Left lung (tissue), 10 donors: ENCODE measurements around the gene C22orf23. TPM values are rescaled to one million over a fixed set of nuclear protein-coding genes. Genes with fewer than 3 reads are reported as not detected.
A peak's percentile ranks its signal among the peaks of the same experiment; 100 is the strongest.

Experiments
- ATAC-seq: fragments of 200-7000 bp; cut with Tn5 transposase; one replicate; pipeline ENCODE4 v1.9.1; 2020; ENCODE audit warnings: moderate library complexity
- DNase-seq, 4 donors: peaks; one replicate each; pipeline ENCODE4 v3.0.0-alpha.2; 2013 to 2020
- H3K27ac ChIP-seq, 2 donors: fragments of 200-600 bp; sonication (generic) in 1 of 2; one replicate each; pipeline versions ENCODE4 v1.5.0 to v1.8.0; 2020 to 2021
- H3K27me3 ChIP-seq, 2 donors: fragments of 200-600 bp; sonication (generic) in 1 of 2; one replicate each; pipeline versions ENCODE4 v1.5.0 to v1.8.0; 2020 to 2021
- H3K36me3 ChIP-seq, 2 donors: fragments of 200-600 bp; sonication (generic) in 1 of 2; one replicate each; pipeline versions ENCODE4 v1.5.0 to v1.8.0; 2020 to 2021
- H3K4me1 ChIP-seq, 2 donors: fragments of 200-600 bp; one replicate each; pipeline ENCODE4 v1.8.0; 2021
- H3K4me3 ChIP-seq, 2 donors: fragments of 200-600 bp; sonication (generic) in 1 of 2; one replicate each; pipeline versions ENCODE4 v1.5.0 to v1.8.0; 2020 to 2021; ENCODE audit warnings: mild to moderate bottlenecking in 1 of 2
- H3K9me3 ChIP-seq, 2 donors: fragments of 200-600 bp; sonication (generic) in 1 of 2; one replicate each; pipeline versions ENCODE4 v1.5.0 to v1.8.0; 2020 to 2021
- intact Hi-C, 2 donors: fragments of 100-400 bp; cut with DNase I; formaldehyde crosslinking; loops; one replicate each; pipeline versions ENCODE4 v1.11.2 to v1.14.2; 2022
- polyA plus RNA-seq, 6 donors: library from polyadenylated mRNA; unstranded; fragments of 120-200 nt; gene quantifications; one replicate each; pipeline ENCODE4 v1.2.1, GENCODE V29; 2013; ENCODE audit not compliant: insufficient read length in 6 of 6
- total RNA-seq, 2 donors: library from RNA; stranded (reverse); fragmentation: NEBNext Ultra II Directional; extraction: Animal tissue kit (Norgen Biotek cat#: 25700); gene quantifications; one replicate each; pipeline ENCODE4 v1.2.1, GENCODE V29; 2021
- TF ChIP-seq, protein P1 (sequence below), 2 donors: fragments of 200-600 bp; sonication (generic) in 1 of 2; IDR thresholded peaks; one replicate each; pipeline versions ENCODE4 v1.5.0 to v1.8.0; 2021; ENCODE audit warnings: antibody characterized with exemption in 2 of 2
- donor health status: DM: no; HTN: yes; CAD: no.
- donor health status: DM: no; HTN: no; CAD: no.

C22orf23 gene
- total and polyA plus RNA-seq, 8 donors, result 0.26 to 7.2 (median 4.2) TPM

DNA sequence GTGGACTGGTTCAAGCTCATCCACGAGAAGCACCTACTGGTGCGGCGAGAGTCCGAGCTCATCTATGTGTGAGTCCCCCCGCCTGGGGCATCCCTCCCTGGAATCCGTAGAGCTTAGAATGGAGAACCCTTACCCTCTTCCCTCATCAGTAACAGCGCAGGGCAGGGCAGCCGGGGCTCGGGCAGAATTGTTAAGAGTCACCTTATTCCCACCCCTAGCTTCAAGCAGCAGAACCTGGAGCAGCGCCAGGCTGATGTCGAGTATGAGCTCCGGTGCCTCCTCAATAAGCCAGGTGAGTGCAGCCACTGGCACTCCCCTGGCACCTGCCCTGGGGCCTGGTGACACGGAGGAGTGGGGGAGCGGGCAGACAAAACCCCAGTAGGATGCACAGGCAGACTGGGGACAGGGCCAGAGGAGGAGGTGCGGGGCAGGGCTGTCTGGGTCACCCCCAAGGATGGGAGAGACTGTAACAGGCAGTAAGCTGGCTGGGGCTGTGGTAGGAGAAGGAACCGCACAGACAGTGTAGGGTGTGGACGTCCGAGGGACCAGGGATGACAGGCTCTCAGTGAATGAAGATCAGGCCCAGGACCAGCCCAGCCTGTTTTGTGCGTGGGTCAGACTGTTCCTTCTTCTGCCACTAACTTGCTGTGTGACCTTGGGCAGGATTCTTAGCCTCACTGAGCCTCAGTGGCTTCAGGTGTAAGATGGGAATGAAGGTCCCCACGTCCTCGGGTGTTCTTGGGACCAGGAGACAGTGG, 20.4 kb downstream of the C22orf23 start:
- no peaks in the 10 kb centered on the region for H3K27me3 ChIP-seq
- peak; percentile 51 for ATAC-seq
- peak in 3 of 4 donors; percentile 62 to 89 (median 88) for DNase-seq
- H3K9me3 ChIP-seq, result no peaks in the 10 kb centered on the region
- H3K27ac ChIP-seq, result peak overlapping the region; percentile 40 to 73
- TF ChIP-seq, protein P1, sequence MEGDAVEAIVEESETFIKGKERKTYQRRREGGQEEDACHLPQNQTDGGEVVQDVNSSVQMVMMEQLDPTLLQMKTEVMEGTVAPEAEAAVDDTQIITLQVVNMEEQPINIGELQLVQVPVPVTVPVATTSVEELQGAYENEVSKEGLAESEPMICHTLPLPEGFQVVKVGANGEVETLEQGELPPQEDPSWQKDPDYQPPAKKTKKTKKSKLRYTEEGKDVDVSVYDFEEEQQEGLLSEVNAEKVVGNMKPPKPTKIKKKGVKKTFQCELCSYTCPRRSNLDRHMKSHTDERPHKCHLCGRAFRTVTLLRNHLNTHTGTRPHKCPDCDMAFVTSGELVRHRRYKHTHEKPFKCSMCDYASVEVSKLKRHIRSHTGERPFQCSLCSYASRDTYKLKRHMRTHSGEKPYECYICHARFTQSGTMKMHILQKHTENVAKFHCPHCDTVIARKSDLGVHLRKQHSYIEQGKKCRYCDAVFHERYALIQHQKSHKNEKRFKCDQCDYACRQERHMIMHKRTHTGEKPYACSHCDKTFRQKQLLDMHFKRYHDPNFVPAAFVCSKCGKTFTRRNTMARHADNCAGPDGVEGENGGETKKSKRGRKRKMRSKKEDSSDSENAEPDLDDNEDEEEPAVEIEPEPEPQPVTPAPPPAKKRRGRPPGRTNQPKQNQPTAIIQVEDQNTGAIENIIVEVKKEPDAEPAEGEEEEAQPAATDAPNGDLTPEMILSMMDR (IDR thresholded peaks at IDR 0.05), result no peak
- H3K4me3 ChIP-seq, result no peak overlapping the region
- peaks cover 29 to 49% of the 10 kb centered on the region in 2 donors for H3K4me1 ChIP-seq
- peaks cover 0 to 66% of the 10 kb centered on the region in 2 donors for H3K36me3 ChIP-seq
- intact Hi-C loops, result no loop called here

DNA sequence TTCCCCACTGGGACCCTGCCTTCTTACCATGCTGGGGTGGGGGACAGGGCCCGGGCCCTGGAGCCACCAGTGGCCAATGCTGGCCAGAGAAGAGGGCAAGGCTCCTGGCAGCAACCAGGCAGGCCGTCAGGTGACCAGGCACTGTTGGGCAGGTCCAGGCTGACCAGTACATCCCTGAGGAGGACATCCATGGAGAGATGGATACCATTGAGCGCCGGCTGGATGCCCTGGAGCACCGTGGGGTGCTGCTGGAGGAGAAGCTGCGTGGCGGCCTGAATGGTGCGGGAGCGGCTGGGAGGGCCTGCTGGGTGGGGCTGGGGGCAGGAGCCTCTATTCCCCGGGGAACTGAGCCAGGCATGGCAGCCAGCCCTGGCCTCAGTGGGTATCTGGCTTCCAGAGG, 21.0 kb downstream of the C22orf23 start:
- intact Hi-C loops, result no loop called here
- TF ChIP-seq, protein P1 (IDR thresholded peaks at IDR 0.05), result no peak
- Histone ChIP-seq H3K36me3 (peaks cover 0 to 66% of the 10 kb centered on the region in 2 donors), H3K9me3 (no peaks in the 10 kb centered on the region), H3K27me3 (no peaks in the 10 kb centered on the region), H3K4me3 (no peak overlapping the region), H3K4me1 (peaks cover 29 to 49% of the 10 kb centered on the region in 2 donors), H3K27ac (peak overlapping the region; percentile 24 to 49)
- DNase-seq, result no peak
- peak; percentile 9 for ATAC-seq

DNA sequence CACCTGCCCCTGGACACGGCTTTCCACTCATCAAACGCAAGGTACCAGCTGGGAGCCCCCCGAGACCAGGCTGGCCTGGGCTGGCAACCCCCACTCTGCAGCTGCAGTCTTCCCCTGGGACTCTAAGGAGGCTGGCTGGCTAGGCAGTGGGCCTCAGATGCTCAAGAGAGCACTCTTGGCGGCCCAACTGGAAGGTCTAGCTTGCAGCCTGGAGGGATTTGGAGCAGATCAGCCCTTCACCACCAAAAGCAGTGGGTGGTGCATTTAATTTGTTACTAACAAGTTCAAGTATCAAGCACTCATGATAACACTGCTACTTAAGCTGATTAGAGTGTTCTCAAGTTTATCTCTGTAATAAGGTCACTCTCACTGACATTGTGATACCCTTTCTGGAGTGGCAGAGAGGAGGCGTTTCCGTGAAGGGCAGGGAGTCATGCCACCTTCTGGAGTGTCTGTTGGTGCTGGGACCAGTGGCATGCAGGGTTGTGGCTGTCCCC, 21.5 kb downstream of the C22orf23 start:
- no peaks in the 10 kb centered on the region for H3K27me3 ChIP-seq
- ATAC-seq (peak; percentile 63), DNase-seq (peak in 2 of 4 donors; percentile 46 to 70)
- TF ChIP-seq, protein P1 (IDR thresholded peaks at IDR 0.05), result no peak
- peak overlapping the region; percentile 24 to 59 for H3K27ac ChIP-seq
- H3K9me3 ChIP-seq, result no peaks in the 10 kb centered on the region
- peaks cover 29 to 49% of the 10 kb centered on the region in 2 donors for H3K4me1 ChIP-seq
- peaks cover 0 to 66% of the 10 kb centered on the region in 2 donors for H3K36me3 ChIP-seq
- H3K4me3 ChIP-seq, result no peak overlapping the region
- intact Hi-C loops, result no loop called here

DNA sequence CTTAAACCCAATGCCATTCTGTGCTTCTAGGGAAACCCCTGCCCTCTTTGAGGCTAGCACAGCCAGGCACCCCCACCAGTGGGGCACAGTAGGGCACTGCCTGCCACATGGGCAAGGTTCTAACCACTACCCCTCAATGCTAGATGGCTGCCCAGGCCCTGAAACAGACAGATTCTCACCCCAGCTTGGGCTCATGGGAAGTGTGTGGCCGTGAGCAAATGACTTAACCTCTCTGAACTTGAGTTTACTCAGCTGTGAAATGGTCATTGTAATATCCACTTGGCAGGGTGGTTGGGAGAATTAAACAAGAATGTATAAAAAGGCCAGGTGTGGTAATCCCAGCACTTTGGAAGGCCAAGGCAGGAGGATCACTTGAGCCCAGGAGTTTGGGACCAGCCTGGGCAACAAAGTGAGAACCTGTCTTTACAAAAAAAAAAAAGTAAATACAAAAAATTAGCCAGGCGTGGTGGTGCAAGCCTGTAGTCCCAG, 22.4 kb downstream of the C22orf23 start:
- peaks cover 0 to 66% of the 10 kb centered on the region in 2 donors for H3K36me3 ChIP-seq

More for the DNA sequence above, 22.4 kb downstream of the C22orf23 start:
- peak overlapping the region in 1 of 2 donors; percentile 37 for H3K27ac ChIP-seq
- H3K4me1 ChIP-seq, result peaks cover 29 to 49% of the 10 kb centered on the region in 2 donors
- intact Hi-C loops, result no loop called here
- peak; percentile 8 for ATAC-seq
- no peaks in the 10 kb centered on the region for H3K27me3 ChIP-seq
- H3K9me3 ChIP-seq, result no peaks in the 10 kb centered on the region
- no peak for DNase-seq
- TF ChIP-seq, protein P1 (IDR thresholded peaks at IDR 0.05), result no peak
- H3K4me3 ChIP-seq, result no peak overlapping the region
